A549 (cell line): ENCODE results near the gene PML.

ENCODE experiments used
- BHLHE40 ChIP-seq: IDR thresholded peaks from 2 replicates; pipeline ENCODE4 v1.6.1; 2012; ENCODE audit warnings: low read depth, low read length, inconsistent platforms
- CEBPB ChIP-seq, 2 experiments: fragments of >200 bp in 1 of 2; sonication (Bioruptor Twin) in 1 of 2; formaldehyde crosslinking in 1 of 2; IDR thresholded peaks; 2 replicates each; pipeline ENCODE4 v1.6.1; 2012 to 2016
- CTCF ChIP-seq: fragments of >200 bp; sonication (Bioruptor Twin); formaldehyde crosslinking; IDR thresholded peaks from 3 replicates; pipeline ENCODE4 v1.5.1; 2016
- HDAC2 ChIP-seq: fragments of 200-600 bp; sonication (generic); IDR thresholded peaks from 2 replicates; pipeline ENCODE4 v1.6.1; 2016
- POLR2A ChIP-seq: IDR thresholded peaks from 2 replicates; pipeline ENCODE4 v1.6.1; 2012; ENCODE audit warnings: mild to moderate bottlenecking, low read length
- USF2 ChIP-seq: fragments of 450-650 bp; IDR thresholded peaks from 2 replicates; pipeline ENCODE4 v1.6.1; 2014; ENCODE audit warnings: antibody characterized with exemption
- ZNF302 ChIP-seq: fragments of 250-450 bp; sonication (Bioruptor Pico); IDR thresholded peaks from 2 replicates; pipeline ENCODE4 v1.9.0; 2021; ENCODE audit warnings: inconsistent platforms, mild to moderate bottlenecking, moderate library complexity

DNA sequence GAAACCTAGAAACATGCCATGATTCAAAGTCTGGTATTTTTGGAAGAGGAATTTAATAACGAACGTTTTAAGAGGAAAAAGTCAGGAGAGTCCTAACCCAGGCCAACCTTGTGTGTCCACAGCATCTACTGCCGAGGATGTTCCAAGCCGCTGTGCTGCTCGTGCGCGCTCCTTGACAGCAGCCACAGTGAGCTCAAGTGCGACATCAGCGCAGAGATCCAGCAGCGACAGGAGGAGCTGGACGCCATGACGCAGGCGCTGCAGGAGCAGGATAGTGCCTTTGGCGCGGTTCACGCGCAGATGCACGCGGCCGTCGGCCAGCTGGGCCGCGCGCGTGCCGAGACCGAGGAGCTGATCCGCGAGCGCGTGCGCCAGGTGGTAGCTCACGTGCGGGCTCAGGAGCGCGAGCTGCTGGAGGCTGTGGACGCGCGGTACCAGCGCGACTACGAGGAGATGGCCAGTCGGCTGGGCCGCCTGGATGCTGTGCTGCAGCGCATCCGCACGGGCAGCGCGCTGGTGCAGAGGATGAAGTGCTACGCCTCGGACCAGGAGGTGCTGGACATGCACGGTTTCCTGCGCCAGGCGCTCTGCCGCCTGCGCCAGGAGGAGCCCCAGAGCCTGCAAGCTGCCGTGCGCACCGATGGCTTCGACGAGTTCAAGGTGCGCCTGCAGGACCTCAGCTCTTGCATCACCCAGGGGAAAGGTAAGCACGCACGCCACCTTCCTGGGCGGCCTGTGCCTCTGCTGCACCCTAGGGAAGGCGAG lies 28.4 kb downstream of the PML start:
- TF ChIP-seq HDAC2 (no peak), CTCF (no peak), POLR2A (no peak), ZNF302 (CRISPR knock-in tag) (no peak), USF2 (no peak), BHLHE40 (no peak), CEBPB (IDR thresholded peaks at IDR 0.05) (no peak)
